Astrocyte of the cerebellum (primary cell): ENCODE data around the gene NT5C3B.
"Not testable (repeated sequence)": the region's sequence is repeated elsewhere in the genome, so short reads cannot be mapped to it uniquely, and the experiment has no call there.

Source experiments
- DNase-seq: peaks from one replicate; pipeline ENCODE4 v3.0.0-alpha.2; 2011; ENCODE audit warnings: low read depth
- H3K4me3 ChIP-seq: 2 replicates; pipeline ENCODE4 v1.5.1; 2011; ENCODE audit warnings: mild to moderate bottlenecking, low read depth, low read length, moderate library complexity
- CTCF ChIP-seq: IDR thresholded peaks from 2 replicates; pipeline ENCODE4 v1.5.1; 2012; ENCODE audit warnings: low read length, low read depth, moderate library complexity, mild to moderate bottlenecking; ENCODE audit errors: missing control alignments
- in situ Hi-C: cut with HindIII; loops from 2 replicates; pipeline ENCODE4 v1.10.0; 2017; ENCODE audit warnings: low sequenced_read_pairs

Gene NT5C3B

GRCh38 chr17:41837761-41838538, 1.9 kb upstream of the NT5C3B start, which contains the start of gene KLHL10:
Gene KLHL10, plus strand, starts transcription at chr17:41837825. Its CDS starts 108 bp downstream, at chr17:41837933.
- no peak for DNase-seq
- no peak within 1 kb of the TSS for H3K4me3 ChIP-seq
- TF ChIP-seq CTCF: no peak
- in situ Hi-C loops: no loop called here

- TF ChIP-seq CTCF: no peak
- DNase-seq: no peak
- peak overlapping the region; percentile 77 for H3K4me3 ChIP-seq
- in situ Hi-C loops: no loop called here
Measured at GRCh38 chr17:41836550-41837196, 641 bp upstream of the NT5C3B start.

GRCh38 chr17:41835214-41835799, 725 bp downstream of the NT5C3B start:
- peak overlapping the region; percentile 77 for H3K4me3 ChIP-seq
- in situ Hi-C loops: no loop called here
- DNase-seq: no peak
- no peak for TF ChIP-seq CTCF

- in situ Hi-C loops, DNase-seq, H3K4me3 ChIP-seq: not testable (repeated sequence)
Measured at GRCh38 chr17:41829961-41830360, 6.1 kb downstream of the NT5C3B start.

GRCh38 chr17:41825175-41825845, 10.7 kb downstream of the NT5C3B start:
- in situ Hi-C loops: no loop called here
- DNase-seq: no peak
- TF ChIP-seq CTCF: no peak
- no peak overlapping the region for H3K4me3 ChIP-seq

GRCh38 chr17:41824086-41824485, 11.9 kb downstream of the NT5C3B start:
- TF ChIP-seq CTCF: no peak
- H3K4me3 ChIP-seq: no peak overlapping the region
- in situ Hi-C loops: no loop called here
- DNase-seq: no peak
